CD4-positive, alpha-beta T cell treated with Interleukin-4 for 1 hour (primary cell): ENCODE data around the gene NPM1.

Experiments used
- DNase-seq, 2 donors: peaks; one replicate each; pipeline ENCODE4 v3.0.0-alpha.2; 2020 to 2022

The NPM1 gene

GRCh38 chr5:171453056-171453725, 65.5 kb downstream of the NPM1 start:
- DNase-seq, result no peak

DNA sequence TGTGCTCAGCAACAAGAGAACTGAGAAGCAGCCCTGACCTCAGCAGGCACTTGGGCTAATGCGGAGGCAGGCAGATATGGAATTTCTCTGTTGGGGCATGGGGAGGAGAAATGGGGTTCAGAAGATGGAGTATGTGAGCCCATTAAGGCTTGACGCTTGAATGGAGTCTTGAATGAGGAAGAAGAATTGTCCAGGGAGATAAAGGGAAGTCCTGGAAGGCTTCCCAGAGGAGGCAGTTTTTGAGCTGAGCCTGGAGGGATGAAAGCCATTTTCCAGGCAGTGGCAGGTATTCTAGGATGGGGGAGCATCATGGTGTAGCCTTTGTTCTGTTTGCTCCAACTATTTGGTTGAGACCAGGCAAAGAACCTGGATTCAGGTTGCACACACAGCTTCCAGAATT, 66.3 kb downstream of the NPM1 start:
- no peak for DNase-seq

DNA sequence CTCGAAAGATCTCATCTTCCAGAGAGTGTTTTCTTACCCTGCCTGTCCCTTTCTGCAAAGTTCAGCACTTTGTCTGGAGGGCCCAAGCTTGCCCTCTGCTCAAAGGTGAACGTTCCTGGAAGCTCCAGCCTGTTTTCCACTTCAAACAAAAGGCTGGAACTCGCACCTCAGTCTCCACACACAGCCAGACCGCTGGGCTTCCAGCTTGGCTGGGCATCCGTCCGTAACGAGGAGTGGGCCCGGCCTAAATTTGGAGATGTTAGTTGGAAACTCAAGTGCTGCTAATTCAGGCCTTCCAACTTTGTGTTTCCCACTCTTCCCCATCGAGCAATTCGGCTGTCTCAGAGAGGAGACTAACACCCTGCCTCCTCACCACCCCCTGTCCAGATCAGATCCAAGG, 66.9 kb downstream of the NPM1 start:
- DNase-seq, result no peak

DNA sequence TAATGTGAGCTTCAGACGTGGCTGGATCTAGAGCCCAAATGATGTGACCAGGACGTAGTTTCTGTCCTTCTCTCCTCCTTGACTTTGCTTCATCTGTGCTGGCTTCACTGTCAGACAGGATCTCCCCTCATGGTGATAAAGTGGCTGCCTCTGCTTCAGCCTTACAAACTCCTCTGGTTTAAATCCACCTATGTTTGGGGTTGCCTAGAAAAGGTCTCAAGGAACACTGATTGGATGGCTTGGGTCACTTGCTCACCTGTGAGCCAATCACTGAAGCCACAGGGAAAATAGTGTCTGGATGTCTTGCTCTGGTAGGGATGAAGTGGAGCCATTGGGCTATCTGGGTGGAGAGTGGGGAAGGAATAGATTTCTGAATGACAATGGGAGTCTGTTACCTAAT, 67.9 kb downstream of the NPM1 start:
- DNase-seq, result no peak

DNA sequence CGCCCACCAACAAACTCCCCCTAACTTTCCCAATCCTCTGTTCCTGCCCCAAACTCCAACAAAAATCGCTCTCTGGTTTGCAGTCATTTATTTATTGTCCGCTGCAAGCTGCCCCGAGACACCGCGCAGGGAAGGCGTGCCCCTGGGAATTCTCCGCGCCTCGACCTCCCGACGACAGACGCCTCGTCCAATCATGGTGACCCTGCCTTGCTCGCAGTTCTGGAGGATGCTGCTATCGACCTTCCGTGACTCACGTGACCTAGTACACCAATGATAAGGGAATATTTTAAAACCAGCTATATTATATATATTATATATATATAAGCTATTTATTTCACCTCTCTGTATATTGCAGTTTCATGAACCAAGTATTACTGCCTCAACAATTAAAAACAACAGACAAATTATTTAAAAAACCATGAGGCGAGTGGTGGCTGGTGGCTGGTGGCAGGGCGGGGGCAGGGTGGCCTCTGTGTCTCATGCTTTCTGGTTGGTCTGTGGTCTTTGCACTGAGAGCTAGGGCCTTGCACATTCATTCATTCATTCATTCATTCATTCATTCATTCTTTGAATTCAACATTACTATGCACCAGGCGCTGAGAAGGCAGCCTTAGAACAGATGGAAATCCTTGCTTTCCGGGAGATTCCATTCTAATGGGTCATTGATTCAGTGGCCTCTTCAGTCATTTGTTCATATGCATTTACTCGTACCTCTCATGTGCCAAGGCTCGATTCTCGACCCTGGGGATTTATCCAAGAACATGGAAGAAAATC, 69.7 kb downstream of the NPM1 start:
- no peak for DNase-seq

GRCh38 chr5:171459839-171460238, 72.2 kb downstream of the NPM1 start:
- no peak for DNase-seq
